ENCODE data around the gene MBL2.

Gene MBL2

GRCh38 chr10:52758406-52758805 lies 14.2 kb downstream of the MBL2 start:
- Histone ChIP-seq H3K36me3 (replicated peaks) (no peaks in the 10 kb centered on the region), H3K9me3 (no peaks in the 10 kb centered on the region), H3K4me3 (no peak overlapping the region), H3K27me3 (ENCODE audit: low read depth) (no peaks in the 10 kb centered on the region; the same call in none of the 2 replicates), H3K4me1 (no peaks in the 10 kb centered on the region)
- in situ Hi-C loops (cut with MboI; ENCODE audit: low sequenced_read_pairs) = no loop called here
- no peak for DNase-seq (ENCODE audit: low spot score in 2 of 2)

DNA sequence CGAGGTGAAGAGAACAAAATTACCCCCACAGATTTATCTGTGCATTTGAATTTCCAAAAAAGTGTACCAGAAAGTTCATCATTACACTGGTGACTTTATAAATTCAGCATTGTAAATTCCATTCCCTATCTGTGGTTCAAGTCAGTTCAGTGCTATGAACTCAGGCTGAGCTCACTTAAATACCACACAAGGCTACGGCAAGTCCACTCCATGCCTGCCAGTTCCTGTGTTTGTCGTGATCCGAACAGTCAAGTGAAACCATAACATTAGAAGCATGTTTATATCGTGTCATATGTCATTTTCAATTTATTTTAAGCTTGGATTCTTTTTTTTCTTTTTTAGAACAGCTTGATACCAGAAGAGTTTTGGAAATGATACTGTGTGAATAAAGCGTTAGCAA lies 14.8 kb downstream of the MBL2 start:
- no peak overlapping the region for H3K4me3 ChIP-seq
- H3K27me3 ChIP-seq (ENCODE audit: low read depth) = no peaks in the 10 kb centered on the region; the same call in none of the 2 replicates
- H3K4me1 ChIP-seq = no peaks in the 10 kb centered on the region
- in situ Hi-C loops (cut with MboI; ENCODE audit: low sequenced_read_pairs) = no loop called here
- DNase-seq (ENCODE audit: low spot score in 2 of 2) = no peak
- H3K9me3 ChIP-seq = no peaks in the 10 kb centered on the region
- H3K36me3 ChIP-seq (replicated peaks) = no peaks in the 10 kb centered on the region

GRCh38 chr10:52756966-52757365 lies 15.6 kb downstream of the MBL2 start:
- Histone ChIP-seq H3K27me3 (ENCODE audit: low read depth) (no peaks in the 10 kb centered on the region; the same call in none of the 2 replicates), H3K4me1 (no peaks in the 10 kb centered on the region), H3K9me3 (no peaks in the 10 kb centered on the region), H3K36me3 (replicated peaks) (no peaks in the 10 kb centered on the region), H3K4me3 (no peak overlapping the region)
- in situ Hi-C loops (cut with MboI; ENCODE audit: low sequenced_read_pairs) = no loop called here
- DNase-seq (ENCODE audit: low spot score in 2 of 2) = no peak

GRCh38 chr10:52756295-52756694 lies 16.3 kb downstream of the MBL2 start:
- in situ Hi-C loops (cut with MboI; ENCODE audit: low sequenced_read_pairs) = no loop called here
- H3K27me3 ChIP-seq (ENCODE audit: low read depth) = no peaks in the 10 kb centered on the region; the same call in none of the 2 replicates
- H3K36me3 ChIP-seq (replicated peaks) = no peaks in the 10 kb centered on the region
- no peaks in the 10 kb centered on the region for H3K9me3 ChIP-seq
- H3K4me1 ChIP-seq = no peaks in the 10 kb centered on the region
- H3K4me3 ChIP-seq = no peak overlapping the region
- no peak for DNase-seq (ENCODE audit: low spot score in 2 of 2)

DNA sequence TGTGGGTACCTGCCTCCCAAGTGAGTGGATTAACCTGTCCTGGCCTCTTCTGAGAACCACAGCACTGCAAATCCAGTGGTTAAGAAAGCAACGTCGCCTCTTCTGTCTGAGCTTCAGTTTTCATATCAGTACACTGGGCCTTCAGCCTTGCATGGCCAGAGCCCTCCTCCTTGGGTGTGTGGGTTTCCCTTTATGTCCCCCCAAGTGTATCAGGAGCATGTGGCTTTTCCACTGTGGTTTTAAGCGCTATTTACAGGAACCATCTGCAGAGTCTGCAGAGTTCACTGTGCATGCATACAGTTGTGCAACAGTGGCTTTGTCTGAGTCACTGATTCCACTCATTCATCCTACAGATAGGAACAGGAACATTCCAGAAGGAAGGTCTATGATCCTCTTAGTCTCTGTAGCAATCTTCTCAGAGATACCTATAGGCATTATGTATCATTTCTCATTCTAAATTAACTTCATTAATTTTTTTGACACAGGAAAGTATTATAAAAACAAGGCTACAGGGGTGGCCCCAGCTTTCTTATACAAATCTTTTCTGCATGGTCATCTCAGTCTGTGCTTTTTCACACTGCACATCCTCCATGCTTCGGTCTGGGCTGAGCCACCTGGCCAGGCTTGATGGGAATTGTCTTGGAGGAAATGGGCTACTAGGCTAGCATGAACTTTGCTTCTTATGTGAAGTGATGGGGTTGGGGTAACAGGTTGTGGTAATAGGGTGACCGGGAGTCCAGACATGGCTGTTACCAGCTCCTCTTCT lies 17.1 kb downstream of the MBL2 start:
- H3K4me1 ChIP-seq = no peaks in the 10 kb centered on the region
- in situ Hi-C loops (cut with MboI; ENCODE audit: low sequenced_read_pairs) = no loop called here
- no peak overlapping the region for H3K4me3 ChIP-seq
- H3K9me3 ChIP-seq = no peaks in the 10 kb centered on the region
- H3K36me3 ChIP-seq (replicated peaks) = no peaks in the 10 kb centered on the region
- no peak for DNase-seq (ENCODE audit: low spot score in 2 of 2)
- H3K27me3 ChIP-seq (ENCODE audit: low read depth) = no peaks in the 10 kb centered on the region; the same call in none of the 2 replicates

DNA sequence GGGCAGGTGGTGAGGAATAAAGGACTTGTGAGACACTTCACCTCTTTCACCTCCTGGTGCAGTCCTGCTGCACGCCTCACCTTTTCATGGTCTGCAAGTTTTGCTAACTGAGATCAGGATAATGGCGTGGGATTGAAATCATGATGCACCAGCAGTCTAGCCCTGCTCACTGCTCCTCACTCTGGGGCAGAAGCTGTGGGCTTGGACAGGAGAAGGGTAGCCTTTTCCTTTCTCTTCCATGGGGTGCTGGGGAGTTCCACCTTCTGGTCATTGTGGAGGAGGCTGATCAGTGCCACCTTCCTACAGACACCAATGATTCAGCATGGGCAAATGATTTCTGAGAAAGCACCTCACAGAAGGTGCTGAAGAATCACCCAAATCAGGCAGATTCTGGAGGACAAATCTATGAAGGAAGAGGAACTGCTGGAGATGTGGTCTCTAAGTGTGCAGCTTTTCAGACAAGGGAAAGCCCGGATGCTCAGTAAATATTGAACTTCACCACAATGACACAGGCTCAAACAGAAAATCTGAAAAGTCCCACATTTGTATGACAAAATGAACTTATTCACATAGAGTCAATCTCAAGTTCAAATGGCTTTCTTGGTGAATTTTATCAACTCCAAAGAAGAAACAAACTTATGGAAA lies 19.7 kb downstream of the MBL2 start:
- in situ Hi-C loops (cut with MboI; ENCODE audit: low sequenced_read_pairs) = no loop called here
- no peak for DNase-seq (ENCODE audit: low spot score in 2 of 2)
- Histone ChIP-seq H3K36me3 (replicated peaks) (no peaks in the 10 kb centered on the region), H3K27me3 (ENCODE audit: low read depth) (no peaks in the 10 kb centered on the region; the same call in none of the 2 replicates), H3K4me3 (no peak overlapping the region), H3K9me3 (no peaks in the 10 kb centered on the region), H3K4me1 (no peaks in the 10 kb centered on the region)

DNA sequence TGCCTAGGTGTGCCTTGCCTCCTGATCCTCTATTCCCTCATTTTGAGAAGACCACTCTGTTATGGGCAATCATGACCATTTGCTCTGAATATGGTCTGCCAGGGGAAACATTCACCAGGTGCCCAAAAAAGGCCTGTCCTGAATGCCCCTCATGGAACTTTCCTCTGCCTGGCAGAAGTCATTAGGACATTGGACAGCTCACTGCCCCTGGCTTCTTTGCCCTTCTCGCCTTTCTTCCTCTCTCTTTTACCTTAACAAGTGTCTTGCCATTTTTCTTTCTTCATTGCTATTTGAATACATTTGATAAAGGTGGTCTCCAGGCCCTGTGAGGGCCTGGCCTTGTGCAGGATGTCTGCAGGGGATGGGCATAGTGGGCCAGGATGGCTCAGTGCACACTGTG lies 20.3 kb downstream of the MBL2 start:
- no peaks in the 10 kb centered on the region for H3K4me1 ChIP-seq

GRCh38 chr10:52751337-52751736 lies 21.2 kb downstream of the MBL2 start:
- no peak for DNase-seq (ENCODE audit: low spot score in 2 of 2)
- H3K4me3 ChIP-seq = no peak overlapping the region
- in situ Hi-C loops (cut with MboI; ENCODE audit: low sequenced_read_pairs) = no loop called here
- H3K4me1 ChIP-seq = no peaks in the 10 kb centered on the region
- H3K27me3 ChIP-seq (ENCODE audit: low read depth) = no peaks in the 10 kb centered on the region; the same call in none of the 2 replicates
- no peaks in the 10 kb centered on the region for H3K36me3 ChIP-seq (replicated peaks)
- no peaks in the 10 kb centered on the region for H3K9me3 ChIP-seq

More for the DNA sequence above, 20.3 kb downstream of the MBL2 start:
- no peak for DNase-seq (ENCODE audit: low spot score in 2 of 2)
- Histone ChIP-seq H3K9me3 (no peaks in the 10 kb centered on the region), H3K4me3 (no peak overlapping the region), H3K36me3 (replicated peaks) (no peaks in the 10 kb centered on the region), H3K27me3 (ENCODE audit: low read depth) (no peaks in the 10 kb centered on the region; the same call in none of the 2 replicates)
- in situ Hi-C loops (cut with MboI; ENCODE audit: low sequenced_read_pairs) = no loop called here

- H3K9me3 ChIP-seq = no peaks in the 10 kb centered on the region
- no peak overlapping the region for H3K4me3 ChIP-seq
- no peaks in the 10 kb centered on the region for H3K4me1 ChIP-seq
- H3K36me3 ChIP-seq (replicated peaks) = no peaks in the 10 kb centered on the region
- no peaks in the 10 kb centered on the region; the same call in none of the 2 replicates for H3K27me3 ChIP-seq (ENCODE audit: low read depth)
- no peak for DNase-seq (ENCODE audit: low spot score in 2 of 2)
- in situ Hi-C loops (cut with MboI; ENCODE audit: low sequenced_read_pairs) = no loop called here
Measured at GRCh38 chr10:52750629-52751028, 22.0 kb downstream of the MBL2 start.

- DNase-seq (ENCODE audit: low spot score in 2 of 2) = no peak
- no peaks in the 10 kb centered on the region for H3K36me3 ChIP-seq (replicated peaks)
- H3K4me3 ChIP-seq = no peak overlapping the region
- H3K9me3 ChIP-seq = no peaks in the 10 kb centered on the region
- in situ Hi-C loops (cut with MboI; ENCODE audit: low sequenced_read_pairs) = loop anchor here (25.0 kb wide), 1 partner anchor 435 kb away; the partner anchor contains the start of gene DKK1
- H3K4me1 ChIP-seq = no peaks in the 10 kb centered on the region
- no peaks in the 10 kb centered on the region for H3K27me3 ChIP-seq (ENCODE audit: low read depth)
Measured at GRCh38 chr10:52747694-52748093, 24.9 kb downstream of the MBL2 start.

- Histone ChIP-seq H3K9me3 (no peaks in the 10 kb centered on the region), H3K27me3 (ENCODE audit: low read depth) (no peaks in the 10 kb centered on the region), H3K36me3 (replicated peaks) (no peaks in the 10 kb centered on the region), H3K4me3 (no peak overlapping the region), H3K4me1 (no peaks in the 10 kb centered on the region)
- no peak for DNase-seq (ENCODE audit: low spot score in 2 of 2)
- in situ Hi-C loops (cut with MboI; ENCODE audit: low sequenced_read_pairs) = loop anchor here (25.0 kb wide), 1 partner anchor 434 kb away; the partner anchor contains the start of gene DKK1
Measured at GRCh38 chr10:52746169-52746568, 26.4 kb downstream of the MBL2 start.

DNA sequence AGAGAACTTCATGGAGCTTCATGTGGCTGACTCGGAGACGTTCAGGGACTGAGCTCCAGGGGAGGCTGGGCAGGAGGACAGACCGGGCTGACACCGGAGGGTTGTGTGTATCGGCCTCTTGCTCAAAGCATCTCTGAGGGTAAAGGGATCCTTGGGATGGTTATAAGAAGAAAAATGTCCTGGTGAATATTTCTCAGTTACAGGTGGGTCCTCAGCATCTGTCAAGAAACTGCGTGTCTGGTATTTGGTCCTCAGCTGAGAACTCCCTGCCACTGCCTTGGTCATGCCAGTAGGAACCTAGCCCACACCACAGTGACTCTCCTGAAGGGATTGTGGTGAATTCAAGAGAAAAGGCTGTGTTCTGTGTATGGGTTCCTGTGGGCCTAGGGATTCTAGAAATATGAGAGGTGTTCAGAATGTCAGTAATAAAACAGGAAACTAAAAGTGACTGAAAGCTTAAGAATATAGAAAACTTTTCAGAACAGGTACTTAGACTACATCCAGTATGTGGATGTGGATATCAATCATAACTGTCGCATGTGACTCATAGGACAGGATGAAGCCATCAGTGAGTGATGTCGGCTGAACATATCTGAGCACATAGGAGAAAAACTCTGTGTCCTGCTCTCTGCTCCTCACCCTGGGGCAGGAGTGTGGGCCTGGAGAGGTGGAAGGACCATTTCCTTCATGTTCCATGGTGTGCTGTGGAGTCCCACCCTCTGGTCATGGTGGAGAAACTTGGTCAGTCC lies 28.4 kb downstream of the MBL2 start:
- no peaks in the 10 kb centered on the region for H3K4me1 ChIP-seq
- H3K4me3 ChIP-seq = no peak overlapping the region
- no peaks in the 10 kb centered on the region for H3K27me3 ChIP-seq (ENCODE audit: low read depth)
- DNase-seq (ENCODE audit: low spot score in 2 of 2) = no peak
- no peaks in the 10 kb centered on the region for H3K9me3 ChIP-seq
- H3K36me3 ChIP-seq (replicated peaks) = no peaks in the 10 kb centered on the region
- in situ Hi-C loops (cut with MboI; ENCODE audit: low sequenced_read_pairs) = loop anchor here (25.0 kb wide), 1 partner anchor 432 kb away; the partner anchor contains the start of gene DKK1

DNA sequence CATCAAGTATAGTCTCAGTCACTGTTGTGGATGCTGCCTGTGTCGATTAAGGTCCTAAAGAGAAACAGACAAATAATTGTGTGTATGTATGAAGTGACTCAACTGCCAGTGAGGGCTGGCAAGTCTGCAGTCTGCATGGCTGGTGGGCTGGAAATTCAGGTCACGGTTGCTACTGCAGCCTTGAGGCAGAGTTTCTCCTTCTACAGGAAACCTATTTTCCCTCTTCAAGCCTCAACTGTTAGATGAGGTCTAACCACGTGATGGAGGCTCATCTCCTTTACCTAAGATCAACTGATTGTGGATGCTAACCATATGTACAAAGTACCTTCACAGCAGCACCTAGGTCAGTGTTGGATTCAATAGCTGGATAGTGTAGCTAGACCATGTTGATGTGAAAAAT lies 29.9 kb downstream of the MBL2 start:
- H3K4me1 ChIP-seq = no peaks in the 10 kb centered on the region
- no peaks in the 10 kb centered on the region for H3K36me3 ChIP-seq (replicated peaks)
- in situ Hi-C loops (cut with MboI; ENCODE audit: low sequenced_read_pairs) = loop anchor here (25.0 kb wide), 1 partner anchor 430 kb away; the partner anchor contains the start of gene DKK1
- no peak for DNase-seq (ENCODE audit: low spot score in 2 of 2)
- H3K27me3 ChIP-seq (ENCODE audit: low read depth) = no peaks in the 10 kb centered on the region
- no peak overlapping the region for H3K4me3 ChIP-seq
- H3K9me3 ChIP-seq = no peaks in the 10 kb centered on the region

All from HAP-1 (cell line).